Activated CD8-positive, alpha-beta memory T cell treated with anti-CD3 and anti-CD28 coated beads, Interleukin-2, amount 10 ng/mL, durations not matched to agents 7 days and 5 days (primary cell): ENCODE measurements around the gene STPG1. TPM values are rescaled to one million over a fixed set of nuclear protein-coding genes. Genes with fewer than 3 reads are reported as not detected.
A peak's percentile ranks its signal among the peaks of the same experiment; 100 is the strongest.

Experiments
- ATAC-seq: fragments of 150-1000 bp; cut with Tn5 transposase; one replicate; pipeline ENCODE4 v1.10.0; 2021; ENCODE audit warnings: moderate library complexity
- CTCF ChIA-PET: fragments of 350-600 bp; sonication (Branson Sonifier 250); formaldehyde crosslinking; loops from one replicate; lab custom pipeline; 2021; ENCODE audit warnings: antibody characterized with exemption; lab: Charles Lee
- DNase-seq: peaks from one replicate; pipeline ENCODE4 v3.0.0-alpha.2; 2020
- H3K27ac Mint-ChIP-seq: one replicate; pipeline ENCODE4 v1.8.0; 2021; ENCODE audit warnings: mild to moderate bottlenecking, mixed read lengths
- H3K27me3 Mint-ChIP-seq: one replicate; pipeline ENCODE4 v1.8.0; 2021; ENCODE audit warnings: mixed read lengths
- H3K36me3 Mint-ChIP-seq: one replicate; pipeline ENCODE4 v1.8.0; 2021; ENCODE audit warnings: mild to moderate bottlenecking, mixed read lengths
- H3K4me1 Mint-ChIP-seq: one replicate; pipeline ENCODE4 v1.8.0; 2021; ENCODE audit warnings: mixed read lengths
- H3K4me3 Mint-ChIP-seq: one replicate; pipeline ENCODE4 v1.8.0; 2021; ENCODE audit warnings: mild to moderate bottlenecking, moderate library complexity, mixed read lengths
- H3K9me3 Mint-ChIP-seq: one replicate; pipeline ENCODE4 v1.8.0; 2022; ENCODE audit warnings: low read depth, mixed read lengths
- total RNA-seq, 2 experiments: library from RNA; stranded (reverse); gene quantifications; one replicate each; pipeline ENCODE4 v1.2.3, GENCODE V29; 2021

STPG1 gene
- total RNA-seq, 2 experiments from 2014 or later = 5.6 to 9.2 TPM

DNA sequence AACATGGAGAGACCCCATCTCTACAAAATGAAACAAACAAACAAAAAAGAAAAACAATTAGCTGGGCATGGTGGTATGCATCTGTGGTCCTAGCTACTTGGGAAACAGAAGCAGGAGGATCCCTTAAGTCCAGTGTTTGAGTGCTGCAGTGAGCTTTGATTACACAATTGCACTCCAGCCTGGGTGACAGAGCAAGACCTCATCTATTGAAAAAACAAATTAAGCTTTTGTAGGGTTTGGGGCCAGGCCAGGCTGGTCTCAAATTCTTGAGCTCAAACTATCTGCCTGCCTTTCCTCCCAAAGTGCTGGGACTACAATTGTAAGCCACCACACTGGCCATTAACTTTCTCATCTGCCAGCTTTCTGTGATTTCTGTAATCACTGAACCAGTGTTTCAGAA lies 29.2 kb upstream of the STPG1 start:
- DNase-seq (no peak), ATAC-seq (no peak)
- Mint-ChIP-seq H3K27me3 (no peaks in the 10 kb centered on the region), H3K9me3 (no peaks in the 10 kb centered on the region), H3K4me1 (no peaks in the 10 kb centered on the region), H3K27ac (no peak overlapping the region), H3K4me3 (no peak overlapping the region), H3K36me3 (peaks cover 24% of the 10 kb centered on the region)
- CTCF ChIA-PET = interaction anchor here (1.2 to 2.7 kb wide), 4 partner anchors 25 to 69 kb away, joined by 3 to 12 read pairs (median 4); partner anchors contain the start of gene NIPAL3

DNA sequence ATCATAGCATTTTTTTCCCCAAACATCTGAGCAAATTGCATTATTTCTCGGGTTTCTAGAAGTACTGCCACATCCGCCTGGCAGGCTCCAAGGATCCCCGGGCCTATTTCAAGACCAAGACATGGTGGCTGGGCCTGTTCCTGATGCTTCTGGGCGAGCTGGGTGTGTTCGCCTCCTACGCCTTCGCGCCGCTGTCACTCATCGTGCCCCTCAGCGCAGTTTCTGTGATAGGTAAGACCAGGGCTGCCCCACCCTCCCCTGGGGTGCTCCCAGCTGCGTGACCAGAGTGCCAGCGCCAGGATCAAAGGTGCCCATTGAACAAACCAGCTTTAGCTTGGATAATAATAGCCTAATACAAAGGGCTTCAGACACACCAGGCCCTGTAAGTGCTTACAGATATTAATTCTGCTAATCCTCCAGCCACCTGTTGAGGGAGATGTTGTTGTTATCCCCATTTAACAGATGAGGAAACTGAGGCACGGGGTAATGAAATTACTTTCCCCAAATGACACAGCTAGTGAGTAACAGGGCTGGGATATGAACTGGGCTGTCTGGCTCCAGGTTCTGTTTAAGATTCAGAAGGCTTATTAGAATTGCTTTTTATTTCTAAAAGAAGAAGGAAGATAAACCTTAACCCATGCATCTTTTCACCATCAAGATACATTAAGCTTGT lies 28.6 kb upstream of the STPG1 start:
- Mint-ChIP-seq H3K4me1 (no peaks in the 10 kb centered on the region), H3K9me3 (no peaks in the 10 kb centered on the region), H3K36me3 (peaks cover 22% of the 10 kb centered on the region), H3K27ac (no peak overlapping the region), H3K27me3 (no peaks in the 10 kb centered on the region), H3K4me3 (no peak overlapping the region)
- ATAC-seq (no peak), DNase-seq (no peak)
- CTCF ChIA-PET = interaction anchor here (1.2 to 2.7 kb wide), 4 partner anchors 24 to 70 kb away, joined by 3 to 12 read pairs (median 4); partner anchors contain the start of gene NIPAL3

DNA sequence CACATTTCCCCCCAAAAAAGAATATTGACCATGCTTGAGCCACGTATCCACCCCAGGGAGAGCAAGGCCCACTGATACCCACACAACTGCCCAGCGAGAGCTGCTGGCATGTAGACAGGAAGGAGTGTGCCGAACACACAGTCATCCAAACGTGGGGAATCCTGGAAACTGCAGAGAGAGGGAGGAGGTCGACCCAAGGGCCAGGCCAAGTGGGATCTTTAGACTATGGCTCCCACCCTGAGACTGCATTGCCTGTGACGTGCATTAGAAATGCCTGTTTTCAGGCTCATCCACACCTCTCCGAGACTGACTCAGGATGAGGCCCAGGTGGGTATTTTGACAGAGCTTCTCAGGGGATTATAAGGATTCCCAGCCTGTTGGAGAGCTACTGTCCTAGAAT lies 27.9 kb upstream of the STPG1 start:
- no peak overlapping the region for H3K4me3 Mint-ChIP-seq

DNA sequence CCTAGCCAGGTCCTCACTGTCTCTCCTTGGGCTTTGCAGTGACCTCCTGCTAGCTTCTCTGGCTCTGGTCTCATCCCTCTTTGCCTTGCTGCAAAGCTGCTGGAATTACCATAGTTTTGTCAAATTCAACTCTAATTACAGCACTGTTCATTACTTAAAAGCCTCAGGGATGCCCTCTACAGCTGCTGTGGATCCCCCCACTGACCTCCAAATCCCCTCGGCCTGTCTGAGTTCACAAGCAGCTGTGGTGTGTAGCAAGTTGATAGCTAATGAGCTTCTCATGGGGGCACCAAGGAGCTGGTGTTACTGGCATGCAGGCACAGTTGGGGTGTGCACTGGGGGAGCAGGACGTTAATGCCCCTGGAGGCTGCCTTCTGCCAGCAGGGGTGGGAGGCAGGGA lies 26.9 kb upstream of the STPG1 start:
- H3K4me3 Mint-ChIP-seq = no peak overlapping the region
- no peaks in the 10 kb centered on the region for H3K9me3 Mint-ChIP-seq
- H3K27me3 Mint-ChIP-seq = no peaks in the 10 kb centered on the region
- peaks cover 7% of the 10 kb centered on the region for H3K36me3 Mint-ChIP-seq
- CTCF ChIA-PET = interaction anchor here (1.2 kb wide), 1 partner anchor 25 kb away, joined by 4 read pairs; the partner anchor contains the start of gene NIPAL3
- H3K27ac Mint-ChIP-seq = no peak overlapping the region
- DNase-seq = no peak
- no peaks in the 10 kb centered on the region for H3K4me1 Mint-ChIP-seq
- ATAC-seq = no peak

More for the DNA sequence above, 27.9 kb upstream of the STPG1 start:
- Mint-ChIP-seq H3K27ac (no peak overlapping the region), H3K9me3 (no peaks in the 10 kb centered on the region), H3K4me1 (no peaks in the 10 kb centered on the region), H3K27me3 (no peaks in the 10 kb centered on the region), H3K36me3 (peaks cover 16% of the 10 kb centered on the region)
- ATAC-seq = no peak
- DNase-seq = no peak
- CTCF ChIA-PET = interaction anchor here (1.4 to 2.7 kb wide), 2 partner anchors 23 to 26 kb away, joined by 5 to 12 read pairs; partner anchors contain the start of gene NIPAL3

DNA sequence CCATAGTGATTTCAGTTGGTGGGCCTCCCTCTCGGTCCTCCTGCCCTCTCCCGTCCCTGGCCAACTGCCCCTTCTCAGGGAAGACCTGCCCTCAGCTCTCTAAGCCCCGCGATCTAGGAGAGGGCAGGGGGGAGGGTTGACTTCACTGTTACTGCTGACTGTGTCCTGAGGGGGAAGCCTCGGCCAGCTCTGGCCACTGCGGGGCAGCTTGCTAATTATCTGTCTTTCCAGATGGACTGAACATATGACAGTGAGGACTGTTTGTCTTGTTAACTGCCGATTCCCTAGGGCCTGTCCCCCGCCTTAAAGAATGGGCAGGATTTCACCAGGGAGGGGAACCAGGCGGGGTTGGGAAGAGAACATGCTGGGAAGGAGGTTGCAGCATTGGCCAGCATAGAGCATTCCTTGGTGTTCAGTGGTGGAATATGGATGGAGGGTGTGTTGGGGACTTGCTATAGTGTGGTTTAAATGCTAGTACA lies 24.9 kb upstream of the STPG1 start:
- ATAC-seq (no peak), DNase-seq (no peak)
- H3K27me3 Mint-ChIP-seq = no peaks in the 10 kb centered on the region
- H3K27ac Mint-ChIP-seq = no peak overlapping the region
- no peak overlapping the region for H3K4me3 Mint-ChIP-seq
- CTCF ChIA-PET = no interaction called here
- no peaks in the 10 kb centered on the region for H3K4me1 Mint-ChIP-seq
- peaks cover 4% of the 10 kb centered on the region for H3K36me3 Mint-ChIP-seq
- no peaks in the 10 kb centered on the region for H3K9me3 Mint-ChIP-seq

DNA sequence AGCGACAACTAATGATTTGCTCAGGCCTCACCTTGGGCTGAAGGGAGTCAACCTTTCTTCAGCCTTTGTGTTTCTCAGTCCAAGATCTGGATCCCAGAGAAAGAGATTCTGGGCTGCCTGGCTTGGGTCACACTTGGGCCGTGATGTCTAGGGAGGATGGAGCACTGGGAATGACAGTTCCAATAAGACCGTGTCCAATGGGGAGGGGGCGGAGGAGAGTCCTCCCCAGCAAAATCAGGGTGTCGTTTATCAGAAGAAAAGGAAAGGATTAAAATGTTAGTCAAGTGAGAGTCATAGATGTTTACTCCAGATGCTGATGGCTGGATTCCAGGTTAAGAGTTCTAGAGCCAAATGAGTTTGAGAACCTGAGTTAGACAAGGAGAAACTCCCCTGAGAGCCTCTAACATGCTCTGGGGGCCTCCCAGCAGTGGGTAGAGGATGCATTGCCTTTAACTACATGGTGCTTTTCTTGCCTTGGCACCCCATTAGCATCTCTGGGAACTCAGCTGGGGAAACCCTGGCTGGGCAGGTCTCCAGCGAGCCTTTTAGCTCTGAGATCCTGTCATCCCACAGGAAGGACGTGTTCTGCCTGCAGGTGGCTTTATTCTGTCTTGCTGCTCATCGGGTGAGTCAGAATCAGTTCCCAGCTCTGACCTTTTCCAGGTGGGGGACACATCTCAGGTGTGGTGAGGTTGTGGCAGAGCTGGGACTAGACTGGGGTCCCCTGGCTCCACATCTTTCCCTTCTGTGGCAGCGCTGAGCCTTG lies 24.2 kb upstream of the STPG1 start:
- Mint-ChIP-seq H3K9me3 (no peaks in the 10 kb centered on the region), H3K4me1 (no peaks in the 10 kb centered on the region), H3K36me3 (peaks cover 4% of the 10 kb centered on the region), H3K27me3 (no peaks in the 10 kb centered on the region), H3K4me3 (no peak overlapping the region), H3K27ac (no peak overlapping the region)
- CTCF ChIA-PET = interaction anchor here (0.6 kb wide), 1 partner anchor 37 kb away, joined by 3 read pairs; no protein-coding TSS in a partner anchor
- ATAC-seq (no peak), DNase-seq (no peak)

DNA sequence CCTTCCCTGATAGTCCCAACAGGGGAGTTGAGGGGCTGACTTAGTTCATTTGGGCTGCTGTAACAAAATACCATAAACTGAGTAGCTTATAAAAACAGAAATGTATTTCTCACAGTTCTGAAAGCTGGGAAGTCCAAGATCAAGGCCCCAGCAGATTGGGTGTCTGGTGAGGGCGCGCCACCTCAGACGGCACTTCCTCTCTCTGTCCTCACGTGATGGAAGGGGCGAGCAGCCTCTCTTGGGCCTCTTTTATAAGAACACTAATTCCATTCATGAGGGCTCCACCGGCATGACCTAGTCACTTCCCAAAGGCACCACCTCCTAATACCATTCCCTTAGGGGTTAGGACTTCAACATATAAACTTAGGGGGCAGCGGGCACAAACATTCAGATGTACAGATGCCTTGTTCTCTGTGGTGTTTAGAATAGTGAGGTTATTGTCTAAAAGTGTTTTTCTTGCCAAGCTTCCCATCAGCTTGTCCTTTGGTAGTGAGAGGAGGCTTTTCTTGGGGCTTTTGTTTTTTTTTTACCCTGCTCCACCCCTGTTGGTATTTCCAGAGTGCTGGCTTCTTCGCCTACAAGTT lies 22.3 kb upstream of the STPG1 start:
- ATAC-seq (no peak), DNase-seq (no peak)
- no peaks in the 10 kb centered on the region for H3K9me3 Mint-ChIP-seq
- H3K4me1 Mint-ChIP-seq = no peaks in the 10 kb centered on the region
- H3K27me3 Mint-ChIP-seq = no peaks in the 10 kb centered on the region
- H3K27ac Mint-ChIP-seq = no peak overlapping the region
- CTCF ChIA-PET = interaction anchor here (1.5 kb wide), 1 partner anchor 237 kb away, joined by 3 read pairs; no protein-coding TSS in a partner anchor
- H3K4me3 Mint-ChIP-seq = no peak overlapping the region
- peaks cover 6% of the 10 kb centered on the region for H3K36me3 Mint-ChIP-seq

DNA sequence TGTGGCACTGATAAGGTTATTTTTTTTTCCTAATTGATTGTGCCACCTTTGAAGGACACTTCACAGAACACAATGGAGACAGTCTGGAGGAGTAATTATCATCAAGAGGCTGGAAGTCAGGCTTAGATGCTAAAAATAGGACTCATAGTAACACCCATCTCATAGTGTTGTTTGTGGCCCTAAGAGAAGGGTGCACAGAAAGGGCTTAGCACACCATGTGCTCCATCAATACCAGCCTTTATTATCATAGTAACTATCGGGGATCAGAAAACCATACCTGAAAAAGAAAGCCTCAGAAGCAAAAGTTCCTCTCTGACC lies 13.9 kb upstream of the STPG1 start:
- H3K36me3 Mint-ChIP-seq = peaks cover 23% of the 10 kb centered on the region
- ATAC-seq (no peak), DNase-seq (peak; percentile 0)
- no peaks in the 10 kb centered on the region for H3K27me3 Mint-ChIP-seq
- no peak overlapping the region for H3K4me3 Mint-ChIP-seq
- no peak overlapping the region for H3K27ac Mint-ChIP-seq
- CTCF ChIA-PET = no interaction called here
- no peaks in the 10 kb centered on the region for H3K9me3 Mint-ChIP-seq
- H3K4me1 Mint-ChIP-seq = peaks cover 2% of the 10 kb centered on the region

DNA sequence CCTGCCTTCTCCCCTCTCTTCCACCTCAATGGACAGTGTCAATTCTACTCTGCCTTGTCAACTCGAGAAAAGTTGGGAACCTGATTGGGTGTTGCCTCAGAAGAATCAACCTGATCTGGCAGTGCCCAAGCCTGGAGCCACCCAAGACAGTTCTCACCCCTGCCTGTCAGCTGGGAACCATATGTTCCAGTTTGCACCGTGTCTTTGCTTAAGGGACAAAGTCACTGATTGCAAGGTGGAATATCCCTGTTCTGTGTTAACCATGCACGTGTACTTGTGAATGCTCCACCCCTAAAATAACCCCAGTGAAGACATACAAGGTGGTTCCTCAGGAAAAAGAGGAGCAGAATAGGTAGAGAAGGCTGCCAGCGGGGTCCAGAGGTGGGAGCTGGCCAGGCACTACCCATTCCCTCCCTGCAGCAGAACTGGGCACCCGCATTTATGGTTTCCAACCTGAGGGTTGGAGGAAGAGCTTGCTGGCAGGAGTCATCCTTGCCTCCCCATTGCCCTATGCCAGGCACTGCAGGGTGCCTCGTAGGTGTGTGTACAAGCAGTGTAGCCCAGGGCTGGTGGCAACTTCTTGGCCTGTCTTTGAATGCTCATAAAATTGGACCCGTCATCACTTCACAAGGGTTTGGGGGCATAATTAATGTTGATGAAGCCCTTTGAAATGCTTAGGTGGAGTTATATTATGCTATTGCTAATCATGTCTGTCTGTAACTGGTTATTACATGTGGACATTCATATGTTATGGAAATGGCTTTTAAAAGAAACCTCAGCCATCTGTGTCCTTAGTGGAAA lies 13.4 kb upstream of the STPG1 start:
- peak; percentile 28 for DNase-seq
- Mint-ChIP-seq H3K4me1 (peaks cover 2% of the 10 kb centered on the region), H3K9me3 (no peaks in the 10 kb centered on the region), H3K27ac (no peak overlapping the region), H3K36me3 (peaks cover 27% of the 10 kb centered on the region), H3K27me3 (no peaks in the 10 kb centered on the region), H3K4me3 (no peak overlapping the region)
- no peak for ATAC-seq
- CTCF ChIA-PET = no interaction called here

DNA sequence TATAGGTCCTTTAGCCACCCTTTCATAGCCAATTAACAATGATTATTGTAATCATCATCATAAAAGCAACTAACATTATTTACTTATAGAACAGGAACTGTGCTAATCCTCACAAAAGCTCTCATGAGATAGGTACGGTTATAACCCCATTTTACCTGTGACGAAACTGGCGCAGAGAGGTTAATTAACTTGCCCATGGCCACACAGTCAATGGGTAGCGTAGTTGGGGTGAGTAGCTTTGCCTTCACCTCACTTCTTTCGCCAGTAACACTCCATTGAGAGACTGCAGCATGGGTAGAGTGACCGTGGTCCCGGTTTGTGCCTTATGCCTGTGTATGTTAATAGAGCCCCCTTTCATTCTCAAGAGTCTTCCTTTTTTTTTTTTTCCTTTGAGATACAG lies 12.3 kb upstream of the STPG1 start:
- CTCF ChIA-PET = interaction anchor here (0.9 to 3.1 kb wide), 2 partner anchors 11 to 28 kb away, joined by 4 to 15 read pairs; partner anchors contain the start of gene NIPAL3
- DNase-seq (peak; percentile 7), ATAC-seq (no peak)
- H3K4me1 Mint-ChIP-seq = peaks cover 2% of the 10 kb centered on the region
- no peak overlapping the region for H3K4me3 Mint-ChIP-seq
- H3K27me3 Mint-ChIP-seq = no peaks in the 10 kb centered on the region
- H3K9me3 Mint-ChIP-seq = no peaks in the 10 kb centered on the region
- no peak overlapping the region for H3K27ac Mint-ChIP-seq
- peaks cover 32% of the 10 kb centered on the region for H3K36me3 Mint-ChIP-seq

DNA sequence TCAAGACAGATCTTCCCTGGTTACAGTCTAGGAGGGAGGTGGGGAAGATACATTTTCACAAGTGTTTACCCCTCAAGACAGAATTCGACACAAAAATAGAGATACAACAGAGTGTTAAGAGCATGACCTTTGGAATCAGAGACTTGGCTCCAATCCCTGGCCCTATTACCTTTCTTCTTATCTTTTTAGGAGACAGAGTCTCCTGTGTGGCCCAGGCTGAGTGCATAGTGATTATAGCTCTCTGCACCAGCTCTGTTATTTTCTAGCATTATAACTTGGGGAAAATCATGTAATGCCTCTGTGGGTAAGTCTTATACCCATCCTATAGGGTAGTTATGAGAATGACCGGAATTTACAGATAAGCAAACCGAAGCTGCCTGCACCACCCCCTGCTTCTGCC lies 11.9 kb upstream of the STPG1 start:
- DNase-seq (peak; percentile 23), ATAC-seq (no peak)
- CTCF ChIA-PET = interaction anchor here (0.9 to 3.1 kb wide), 2 partner anchors 10 to 29 kb away, joined by 4 to 15 read pairs; partner anchors contain the start of gene NIPAL3
- Mint-ChIP-seq H3K4me3 (no peak overlapping the region), H3K9me3 (no peaks in the 10 kb centered on the region), H3K27ac (no peak overlapping the region), H3K36me3 (peaks cover 33% of the 10 kb centered on the region), H3K4me1 (peaks cover 2% of the 10 kb centered on the region), H3K27me3 (no peaks in the 10 kb centered on the region)

DNA sequence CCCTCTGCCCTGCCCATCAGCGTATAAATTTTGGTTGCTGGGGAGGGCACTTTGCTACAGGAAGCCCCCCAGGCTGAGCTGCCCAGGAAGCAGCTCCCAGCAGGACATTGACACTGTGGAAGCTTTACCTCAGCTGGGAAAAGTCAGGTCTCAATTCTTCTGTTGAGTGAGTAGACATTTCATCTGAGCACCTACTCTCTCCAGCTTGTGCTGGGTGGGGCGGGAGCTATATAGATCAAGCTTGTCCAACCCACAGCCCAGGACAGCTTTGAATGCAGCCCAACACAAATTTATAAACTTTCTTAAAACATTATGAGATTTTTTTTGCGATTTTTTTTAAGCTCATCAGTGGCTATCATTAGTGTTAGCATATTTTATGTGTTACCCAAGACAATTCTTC lies 11.4 kb upstream of the STPG1 start:
- Mint-ChIP-seq H3K4me1 (peaks cover 2% of the 10 kb centered on the region), H3K9me3 (no peaks in the 10 kb centered on the region), H3K36me3 (peaks cover 33% of the 10 kb centered on the region), H3K4me3 (no peak overlapping the region), H3K27ac (no peak overlapping the region), H3K27me3 (no peaks in the 10 kb centered on the region)
- CTCF ChIA-PET = interaction anchor here (3.1 kb wide), 1 partner anchor 10 kb away, joined by 15 read pairs; the partner anchor contains the start of gene NIPAL3
- DNase-seq = peak; percentile 8
- no peak for ATAC-seq
